Breast epithelium (tissue), 4 donors: ENCODE results near the gene MED19. TPM values are rescaled to one million over a fixed set of nuclear protein-coding genes. Genes with fewer than 3 reads are reported as not detected.
"Not testable (repeated sequence)": the region's sequence is repeated elsewhere in the genome, so short reads cannot be mapped to it uniquely, and the experiment has no call there.

Experiments
- DNase-seq, 2 donors: peaks; one replicate each; pipeline ENCODE4 v3.0.0-alpha.2; 2019; ENCODE audit warnings: low spot score in 2 of 2
- H3K27ac ChIP-seq, 2 donors: fragments of 200-600 bp; sonication (generic) in 1 of 2; one replicate each; pipeline ENCODE4 v1.5.1; 2016 to 2019; ENCODE audit warnings: mild to moderate bottlenecking in 1 of 2
- H3K27me3 ChIP-seq, 2 donors: fragments of 200-600 bp; sonication (generic) in 1 of 2; one replicate each; pipeline versions ENCODE4 v1.5.1 to v1.6.0; 2017 to 2019; ENCODE audit warnings: control low read depth in 1 of 2, mild to moderate bottlenecking in 1 of 2
- H3K36me3 ChIP-seq: fragments of 200-600 bp; one replicate; pipeline ENCODE4 v1.5.1; 2019
- H3K4me1 ChIP-seq, 2 donors: fragments of 200-600 bp; sonication (generic); one replicate each; pipeline ENCODE4 v1.5.1; 2016 to 2019; ENCODE audit warnings: control low read depth in 1 of 2
- H3K4me3 ChIP-seq, 3 donors: fragments of 200-600 bp; sonication (generic); 1 replicate in 2 of 3; 2 replicates in 1 of 3; pipeline ENCODE4 v1.5.1; 2016 to 2019; ENCODE audit warnings: mild to moderate bottlenecking in 3 of 3, moderate library complexity in 2 of 3
- H3K9me3 ChIP-seq, 2 donors: fragments of 200-600 bp; sonication (generic) in 1 of 2; one replicate each; pipeline ENCODE4 v1.5.1; 2016 to 2019; ENCODE audit warnings: control low read depth in 1 of 2
- POLR2A ChIP-seq: fragments of 450-650 bp; IDR thresholded peaks from one replicate; pipeline ENCODE4 v1.6.1; 2016; ENCODE audit warnings: antibody characterized with exemption, mild to moderate bottlenecking, moderate library complexity
- POLR2AphosphoS5 ChIP-seq, 3 donors: sonication (generic); formaldehyde crosslinking; IDR thresholded peaks; one replicate each; pipeline ENCODE4 v1.6.1; 2017; ENCODE audit warnings: antibody characterized with exemption in 3 of 3
- intact Hi-C: fragments of 100-400 bp; cut with DNase I; formaldehyde crosslinking; loops from one replicate; pipeline ENCODE4 v1.15.1; 2023; ENCODE audit warnings: low total_unique reads
- total RNA-seq, 3 donors: library from RNA; depleted of rRNA; stranded (reverse); fragments of >200 nt; gene quantifications; one replicate each; pipeline ENCODE4 v1.1.0, GENCODE V29; 2016
- TF ChIP-seq, protein P1 (sequence below), 3 donors: fragments of 450-650 bp; IDR thresholded peaks; one replicate each; pipeline ENCODE4 v1.5.1; 2016 to 2017; ENCODE audit warnings: antibody characterized with exemption in 3 of 3, mild to moderate bottlenecking in 3 of 3, moderate library complexity in 3 of 3

The MED19 gene
- total RNA-seq, 3 donors from 2014 or later, result 18.7 to 27.7 (median 20.6) TPM

DNA sequence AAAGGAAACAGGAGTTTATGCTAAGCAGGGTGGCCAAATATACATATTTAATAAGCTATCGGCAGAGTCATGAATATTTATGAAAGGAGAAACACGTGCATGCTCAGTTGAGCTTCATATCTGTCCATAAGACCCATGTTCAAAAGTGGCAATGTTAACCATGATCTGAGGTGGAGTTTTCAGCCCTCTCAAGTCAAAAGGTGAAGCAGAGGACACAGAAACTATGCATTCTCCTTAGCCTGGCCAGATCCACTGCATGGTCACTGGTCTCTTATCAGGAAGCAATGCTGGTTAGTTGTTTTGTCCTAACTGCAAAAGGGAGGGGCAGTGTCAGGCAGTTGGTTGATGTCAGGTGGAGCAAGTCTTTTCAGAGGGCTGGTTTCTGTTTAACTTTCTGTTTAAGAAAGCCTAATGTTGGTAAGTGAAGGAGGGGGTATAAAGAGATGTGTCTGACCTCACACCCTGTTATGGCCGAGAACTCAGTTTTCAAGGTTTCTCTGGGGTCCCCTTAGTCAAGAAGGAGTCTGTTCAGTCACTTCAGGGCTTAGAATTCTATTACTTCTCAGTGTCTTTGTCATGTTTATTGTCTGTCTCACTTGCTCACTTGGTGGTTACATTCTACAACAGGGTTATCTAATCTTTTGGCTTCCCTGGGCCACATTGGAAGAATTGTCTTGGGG lies 23.7 kb upstream of the MED19 start:
- H3K4me3 ChIP-seq, result no peak overlapping the region
- no peaks in the 10 kb centered on the region for H3K9me3 ChIP-seq
- H3K27ac ChIP-seq, result no peak overlapping the region
- TF ChIP-seq POLR2AphosphoS5 (IDR thresholded peaks at IDR 0.05) (no peak), POLR2A (no peak)
- TF ChIP-seq, protein P1, sequence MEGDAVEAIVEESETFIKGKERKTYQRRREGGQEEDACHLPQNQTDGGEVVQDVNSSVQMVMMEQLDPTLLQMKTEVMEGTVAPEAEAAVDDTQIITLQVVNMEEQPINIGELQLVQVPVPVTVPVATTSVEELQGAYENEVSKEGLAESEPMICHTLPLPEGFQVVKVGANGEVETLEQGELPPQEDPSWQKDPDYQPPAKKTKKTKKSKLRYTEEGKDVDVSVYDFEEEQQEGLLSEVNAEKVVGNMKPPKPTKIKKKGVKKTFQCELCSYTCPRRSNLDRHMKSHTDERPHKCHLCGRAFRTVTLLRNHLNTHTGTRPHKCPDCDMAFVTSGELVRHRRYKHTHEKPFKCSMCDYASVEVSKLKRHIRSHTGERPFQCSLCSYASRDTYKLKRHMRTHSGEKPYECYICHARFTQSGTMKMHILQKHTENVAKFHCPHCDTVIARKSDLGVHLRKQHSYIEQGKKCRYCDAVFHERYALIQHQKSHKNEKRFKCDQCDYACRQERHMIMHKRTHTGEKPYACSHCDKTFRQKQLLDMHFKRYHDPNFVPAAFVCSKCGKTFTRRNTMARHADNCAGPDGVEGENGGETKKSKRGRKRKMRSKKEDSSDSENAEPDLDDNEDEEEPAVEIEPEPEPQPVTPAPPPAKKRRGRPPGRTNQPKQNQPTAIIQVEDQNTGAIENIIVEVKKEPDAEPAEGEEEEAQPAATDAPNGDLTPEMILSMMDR (IDR thresholded peaks at IDR 0.05), result no peak
- H3K27me3 ChIP-seq, result no peaks in the 10 kb centered on the region
- H3K36me3 ChIP-seq, result no peaks in the 10 kb centered on the region
- intact Hi-C loops, result no loop called here
- H3K4me1 ChIP-seq, result no peaks in the 10 kb centered on the region
- DNase-seq, result no peak

GRCh38 chr11:57732661-57733060 lies 20.6 kb upstream of the MED19 start:
- no peak overlapping the region for H3K4me3 ChIP-seq

GRCh38 chr11:57729479-57729878 lies 17.5 kb upstream of the MED19 start:
- no peak overlapping the region for H3K4me3 ChIP-seq
- TF ChIP-seq POLR2A (no peak), POLR2AphosphoS5 (IDR thresholded peaks at IDR 0.05) (no peak)
- TF ChIP-seq, protein P1 (IDR thresholded peaks at IDR 0.05), result no peak
- DNase-seq, result no peak
- no peaks in the 10 kb centered on the region for H3K9me3 ChIP-seq
- no peaks in the 10 kb centered on the region for H3K27me3 ChIP-seq
- no peak overlapping the region for H3K27ac ChIP-seq
- intact Hi-C loops, result no loop called here
- no peaks in the 10 kb centered on the region for H3K4me1 ChIP-seq
- no peaks in the 10 kb centered on the region for H3K36me3 ChIP-seq

More at GRCh38 chr11:57732661-57733060, 20.6 kb upstream of the MED19 start:
- no peak for DNase-seq
- no peaks in the 10 kb centered on the region for H3K36me3 ChIP-seq
- no peak overlapping the region for H3K27ac ChIP-seq
- intact Hi-C loops, result no loop called here
- no peak for TF ChIP-seq POLR2A
- TF ChIP-seq POLR2AphosphoS5 (IDR thresholded peaks at IDR 0.05), result no peak
- TF ChIP-seq, protein P1 (IDR thresholded peaks at IDR 0.05), result no peak
- no peaks in the 10 kb centered on the region for H3K27me3 ChIP-seq
- no peaks in the 10 kb centered on the region for H3K4me1 ChIP-seq
- H3K9me3 ChIP-seq, result no peaks in the 10 kb centered on the region

DNA sequence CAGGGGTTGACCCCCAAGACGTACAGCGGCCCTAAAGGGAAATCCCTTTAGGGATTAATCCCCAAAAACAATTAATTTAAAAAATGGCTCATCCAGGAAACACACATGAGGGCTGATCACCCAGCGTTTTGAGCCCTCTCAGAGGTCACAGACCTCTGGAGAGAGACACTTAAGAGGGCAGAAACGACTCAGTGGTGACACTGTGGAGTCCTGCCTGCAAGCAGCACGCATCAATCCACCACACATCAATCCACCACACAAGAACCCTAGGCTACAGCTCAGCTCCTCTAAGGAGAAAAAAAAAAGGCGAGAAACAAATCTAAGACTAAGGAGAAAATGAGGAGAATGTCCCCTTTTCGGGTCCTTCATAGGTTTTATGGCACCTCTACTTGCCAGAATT lies 16.8 kb upstream of the MED19 start:
- intact Hi-C loops, result no loop called here
- H3K4me3 ChIP-seq, result no peak overlapping the region
- H3K27ac ChIP-seq, result no peak overlapping the region
- no peaks in the 10 kb centered on the region for H3K27me3 ChIP-seq
- DNase-seq, result no peak
- H3K36me3 ChIP-seq, result no peaks in the 10 kb centered on the region
- TF ChIP-seq, protein P1 (IDR thresholded peaks at IDR 0.05), result no peak
- TF ChIP-seq POLR2AphosphoS5 (IDR thresholded peaks at IDR 0.05), result no peak
- TF ChIP-seq POLR2A, result no peak
- H3K4me1 ChIP-seq, result no peaks in the 10 kb centered on the region
- H3K9me3 ChIP-seq, result no peaks in the 10 kb centered on the region

GRCh38 chr11:57727185-57727584 lies 15.2 kb upstream of the MED19 start:
- no peak for DNase-seq
- intact Hi-C loops, result no loop called here

DNA sequence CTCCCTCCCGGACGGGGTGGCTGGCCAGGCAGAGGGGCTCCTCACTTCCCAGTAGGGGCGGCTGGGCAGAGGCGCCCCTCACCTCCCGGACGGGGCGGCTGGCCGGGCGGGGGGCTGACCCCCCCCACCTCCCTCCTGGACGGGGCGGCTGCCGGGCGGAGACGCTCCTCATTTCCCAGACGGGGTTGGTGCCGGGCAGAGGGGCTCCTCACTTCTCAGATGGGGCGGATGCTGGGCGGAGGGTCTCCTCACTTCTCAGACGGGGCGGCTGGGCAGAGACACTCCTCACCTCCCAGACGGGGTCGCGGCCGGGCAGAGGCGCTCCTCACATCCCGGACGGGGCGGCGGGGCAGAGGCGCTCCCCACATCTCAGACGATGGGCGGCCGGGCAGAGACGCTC lies 4.7 kb upstream of the MED19 start:
- intact Hi-C loops, H3K27ac ChIP-seq, DNase-seq, H3K9me3 ChIP-seq, H3K4me1 ChIP-seq, H3K4me3 ChIP-seq, H3K27me3 ChIP-seq, H3K36me3 ChIP-seq: not testable (repeated sequence)

More at GRCh38 chr11:57727185-57727584, 15.2 kb upstream of the MED19 start:
- TF ChIP-seq, protein P1 (IDR thresholded peaks at IDR 0.05), result no peak
- TF ChIP-seq POLR2A, result no peak
- no peak for TF ChIP-seq POLR2AphosphoS5 (IDR thresholded peaks at IDR 0.05)
- H3K4me1 ChIP-seq, result no peaks in the 10 kb centered on the region
- no peak overlapping the region for H3K27ac ChIP-seq
- H3K36me3 ChIP-seq, result no peaks in the 10 kb centered on the region
- H3K27me3 ChIP-seq, result no peaks in the 10 kb centered on the region
- no peak overlapping the region for H3K4me3 ChIP-seq
- no peaks in the 10 kb centered on the region for H3K9me3 ChIP-seq
